Activated B cell treated with CpG ODN at 0.5 μM for 24 hours (primary cell): ENCODE results near the gene VAV2. TPM values are rescaled to one million over a fixed set of nuclear protein-coding genes. Genes with fewer than 3 reads are reported as not detected.

Experiments
- ATAC-seq: fragments of 200-7000 bp; cut with Tn5 transposase; one replicate; pipeline ENCODE4 v1.10.0; 2021; ENCODE audit warnings: low read depth, mild to moderate bottlenecking, moderate library complexity
- CTCF ChIA-PET: fragments of 350-600 bp; sonication (Branson Sonifier 250); formaldehyde crosslinking; loops from one replicate; lab custom pipeline; 2021; ENCODE audit warnings: antibody characterized with exemption; lab: Charles Lee
- POLR2A ChIA-PET: fragments of 350-600 bp; sonication (Branson Sonifier 250); formaldehyde crosslinking; loops from one replicate; lab custom pipeline; 2021; ENCODE audit warnings: antibody characterized with exemption; lab: Charles Lee
- DNase-seq: peaks from one replicate; pipeline ENCODE4 v3.0.0; 2022
- H3K27ac Mint-ChIP-seq: one replicate; pipeline ENCODE4 v1.8.0; 2020; ENCODE audit warnings: mixed read lengths
- H3K27me3 Mint-ChIP-seq: one replicate; pipeline ENCODE4 v1.8.0; 2021; ENCODE audit warnings: mixed read lengths
- H3K36me3 Mint-ChIP-seq: one replicate; pipeline ENCODE4 v1.8.0; 2021; ENCODE audit warnings: low read depth, mixed read lengths
- H3K4me1 Mint-ChIP-seq: one replicate; pipeline ENCODE4 v1.8.0; 2021; ENCODE audit warnings: mixed read lengths
- H3K4me3 Mint-ChIP-seq: one replicate; pipeline ENCODE4 v1.8.0; 2020; ENCODE audit warnings: mild to moderate bottlenecking, mixed read lengths
- H3K9me3 Mint-ChIP-seq: one replicate; pipeline ENCODE4 v1.8.0; 2020; ENCODE audit warnings: mixed read lengths
- CTCF ChIP-seq: fragments of 200-600 bp; IDR thresholded peaks from one replicate; pipeline ENCODE4 v1.8.0; 2022; ENCODE audit warnings: antibody characterized with exemption, mild to moderate bottlenecking
- intact Hi-C: fragments of 100-400 bp; cut with micrococcal nuclease; formaldehyde crosslinking; loops from one replicate; pipeline ENCODE4 v1.15.1; 2024
- total RNA-seq: library from RNA; stranded (reverse); gene quantifications from 2 replicates; pipeline ENCODE4 v1.2.3, GENCODE V29; 2022

Gene VAV2
- total RNA-seq, 1 donor from 2014 or later: 99.6 TPM

- ChIA-PET POLR2A (interaction anchor here (0.6 to 1.5 kb wide), 8 partner anchors 31 to 677 kb away, joined by 3 to 7 read pairs (median 4); partner anchors contain the start of genes MED22, RPL7A and WDR5), CTCF (interaction anchor here (1.3 to 1.9 kb wide), 2 partner anchors 44 to 243 kb away, joined by 4 to 9 read pairs; no protein-coding TSS in a partner anchor)
- Mint-ChIP-seq H3K27ac (peak within 1 kb of the TSS; percentile 61), H3K9me3 (no peaks in the 10 kb centered on the region), H3K4me3 (peak within 1 kb of the TSS; percentile 83), H3K36me3 (peaks cover 16% of the 10 kb centered on the region), H3K27me3 (no peaks in the 10 kb centered on the region), H3K4me1 (peaks cover 16% of the 10 kb centered on the region)
- intact Hi-C loops: loop anchor here (1.0 to 10.0 kb wide), 10 partner anchors 33 to 650 kb away; partner anchors contain the start of genes BRD3, CACFD1, RNU6ATAC and STKLD1
- no peak for TF ChIP-seq CTCF
- ATAC-seq: peak; percentile 94
- DNase-seq: peak; percentile 85
Measured at GRCh38 chr9:134024828-134025605, 32.9 kb upstream of the VAV2 start, which contains the start of gene BRD3OS. BRD3OS (plus strand) TSS chr9:134025481; CDS start chr9:134026748, 1,267 bp downstream.

GRCh38 chr9:134024214-134024792, 32.2 kb upstream of the VAV2 start:
- no peak for ATAC-seq
- Mint-ChIP-seq H3K4me3 (no peak overlapping the region), H3K36me3 (peaks cover 16% of the 10 kb centered on the region), H3K27me3 (no peaks in the 10 kb centered on the region), H3K9me3 (no peaks in the 10 kb centered on the region), H3K27ac (peak overlapping the region; percentile 9), H3K4me1 (peaks cover 16% of the 10 kb centered on the region)
- no peak for TF ChIP-seq CTCF
- ChIA-PET CTCF (interaction anchor here (1.9 kb wide), 1 partner anchor 242 kb away, joined by 9 read pairs; no protein-coding TSS in a partner anchor), POLR2A (interaction anchor here (0.6 to 1.1 kb wide), 4 partner anchors 27 to 1457 kb away, joined by 3 to 5 read pairs (median 4); no protein-coding TSS in a partner anchor)
- intact Hi-C loops: loop anchor here (2.0 to 10.0 kb wide), 3 partner anchors 110 to 650 kb away; partner anchors contain the start of genes STKLD1 and SURF4
- no peak for DNase-seq

GRCh38 chr9:134014946-134015345, 22.8 kb upstream of the VAV2 start:
- CTCF ChIA-PET: no interaction called here
- no peaks in the 10 kb centered on the region for H3K36me3 Mint-ChIP-seq
- POLR2A ChIA-PET: no interaction called here
- H3K9me3 Mint-ChIP-seq: no peaks in the 10 kb centered on the region
- H3K4me1 Mint-ChIP-seq: no peaks in the 10 kb centered on the region
- intact Hi-C loops: no loop called here
- ATAC-seq (no peak), DNase-seq (no peak)
- no peak for TF ChIP-seq CTCF
- no peak overlapping the region for H3K4me3 Mint-ChIP-seq
- no peak overlapping the region for H3K27ac Mint-ChIP-seq
- no peaks in the 10 kb centered on the region for H3K27me3 Mint-ChIP-seq

GRCh38 chr9:134011401-134011800, 19.3 kb upstream of the VAV2 start:
- CTCF ChIA-PET: no interaction called here

More at GRCh38 chr9:134011401-134011800, 19.3 kb upstream of the VAV2 start:
- H3K27ac Mint-ChIP-seq: no peak overlapping the region
- no peak overlapping the region for H3K4me3 Mint-ChIP-seq
- H3K36me3 Mint-ChIP-seq: no peaks in the 10 kb centered on the region
- no peak for TF ChIP-seq CTCF
- no peaks in the 10 kb centered on the region for H3K9me3 Mint-ChIP-seq
- POLR2A ChIA-PET: no interaction called here
- no peak for DNase-seq
- H3K27me3 Mint-ChIP-seq: peaks cover 14% of the 10 kb centered on the region
- H3K4me1 Mint-ChIP-seq: no peaks in the 10 kb centered on the region
- ATAC-seq: no peak
- intact Hi-C loops: no loop called here
